ENCODE results near the gene FLNA. TPM values are rescaled to one million over a fixed set of nuclear protein-coding genes. Genes with fewer than 3 reads are reported as not detected.

Gene FLNA
- polyA plus RNA-seq, 1 experiment: 605 TPM

GRCh38 chrX:154315416-154315815, 59.0 kb downstream of the FLNA start:
- ChIA-PET CTCF (interaction anchor here (1.0 kb wide), 1 partner anchor 58 kb away, joined by 3 read pairs; no protein-coding TSS in a partner anchor), POLR2A (no interaction called here)
- no peak for TF ChIP-seq CTCF (IDR thresholded peaks at IDR 0.05; ENCODE audit: low read depth, low read length)
- H3K27ac ChIP-seq (ENCODE audit: low read depth, low read length): no peak overlapping the region
- H3K4me3 ChIP-seq (ENCODE audit: low read depth, low read length): no peak overlapping the region
- H3K9me3 ChIP-seq (ENCODE audit: control insufficient read depth, insufficient read depth, low read length): no peaks in the 10 kb centered on the region
- no peak for DNase-seq (ENCODE audit: low read depth, low spot score)
- no peaks in the 10 kb centered on the region for H3K27me3 ChIP-seq (ENCODE audit: control insufficient read depth, insufficient read depth, low read length)

GRCh38 chrX:154313147-154313546, 61.3 kb downstream of the FLNA start:
- CTCF ChIA-PET: interaction anchor here (0.6 kb wide), 1 partner anchor 176 kb away, joined by 3 read pairs; no protein-coding TSS in a partner anchor
- Histone ChIP-seq H3K27me3 (ENCODE audit: control insufficient read depth, insufficient read depth, low read length) (no peaks in the 10 kb centered on the region), H3K4me3 (ENCODE audit: low read depth, low read length) (no peak overlapping the region), H3K27ac (ENCODE audit: low read depth, low read length) (no peak overlapping the region), H3K9me3 (ENCODE audit: control insufficient read depth, insufficient read depth, low read length) (no peaks in the 10 kb centered on the region)
- POLR2A ChIA-PET: no interaction called here
- no peak for DNase-seq (ENCODE audit: low read depth, low spot score)
- TF ChIP-seq CTCF (IDR thresholded peaks at IDR 0.05; ENCODE audit: low read depth, low read length): no peak

GRCh38 chrX:154312116-154312515, 62.3 kb downstream of the FLNA start:
- ChIA-PET CTCF (interaction anchor here (0.6 kb wide), 1 partner anchor 12 kb away, joined by 4 read pairs; no protein-coding TSS in a partner anchor), POLR2A (no interaction called here)
- H3K27ac ChIP-seq (ENCODE audit: low read depth, low read length): no peak overlapping the region
- no peaks in the 10 kb centered on the region for H3K27me3 ChIP-seq (ENCODE audit: control insufficient read depth, insufficient read depth, low read length)
- DNase-seq (ENCODE audit: low read depth, low spot score): no peak
- H3K9me3 ChIP-seq (ENCODE audit: control insufficient read depth, insufficient read depth, low read length): no peaks in the 10 kb centered on the region
- no peak overlapping the region for H3K4me3 ChIP-seq (ENCODE audit: low read depth, low read length)
- TF ChIP-seq CTCF (IDR thresholded peaks at IDR 0.05; ENCODE audit: low read depth, low read length): no peak

- DNase-seq (ENCODE audit: low read depth, low spot score): no peak
- CTCF ChIA-PET: no interaction called here
- H3K27ac ChIP-seq (ENCODE audit: low read depth, low read length): no peak overlapping the region
- no peaks in the 10 kb centered on the region for H3K9me3 ChIP-seq (ENCODE audit: control insufficient read depth, insufficient read depth, low read length)
- POLR2A ChIA-PET: no interaction called here
- H3K4me3 ChIP-seq (ENCODE audit: low read depth, low read length): no peak overlapping the region
- no peak for TF ChIP-seq CTCF (IDR thresholded peaks at IDR 0.05; ENCODE audit: low read depth, low read length)
- no peaks in the 10 kb centered on the region for H3K27me3 ChIP-seq (ENCODE audit: control insufficient read depth, insufficient read depth, low read length)
Measured at GRCh38 chrX:154310616-154311536, 63.6 kb downstream of the FLNA start.
